ENCODE measurements around the gene FGD6.

FGD6 gene

GRCh38 chr12:95129115-95129514 is 88.2 kb downstream of the FGD6 start:
- Histone ChIP-seq H3K9me3 (replicated peaks in 1 of 2; ENCODE audit: control insufficient read depth in 2 of 2, insufficient read depth in 1 of 2, low read depth in 1 of 2, low read length in 2 of 2) (peaks cover 0 to 5% of the 10 kb centered on the region in 2 donors), H3K18ac (ENCODE audit: low read length) (no peak overlapping the region), H3K36me3 (replicated peaks in 1 of 2; ENCODE audit: control insufficient read depth in 2 of 2, insufficient read depth in 2 of 2, low read length in 2 of 2) (peaks cover 7 to 83% of the 10 kb centered on the region in 2 donors), H3K9ac (ENCODE audit: low read depth, low read length, poor library complexity) (no peak overlapping the region), H3K4me3 (ENCODE audit: low read length in 2 of 2) (no peak overlapping the region), H4K8ac (ENCODE audit: low read depth, low read length) (no peak overlapping the region), H2BK12ac (ENCODE audit: low read length) (no peak overlapping the region), H2BK5ac (ENCODE audit: low read length) (no peak overlapping the region), H2BK120ac (ENCODE audit: low read depth, low read length) (no peak overlapping the region), H3K23ac (ENCODE audit: low read depth, low read length, poor library complexity) (no peak overlapping the region), H3K4ac (ENCODE audit: low read length) (no peak overlapping the region), H3K79me1 (ENCODE audit: low read depth, low read length) (no peaks in the 10 kb centered on the region), H3K27me3 (ENCODE audit: control insufficient read depth in 3 of 3, insufficient read depth in 3 of 3, low read depth in 1 of 3, low read length in 3 of 3) (no peaks in the 10 kb centered on the region), H2AK5ac (ENCODE audit: low read depth, low read length) (no peak overlapping the region), H3K27ac (replicated peaks; ENCODE audit: low read length) (no peak overlapping the region), H3K14ac (ENCODE audit: low read length) (no peak overlapping the region), H2AFZ (ENCODE audit: low read length) (no peak overlapping the region), H4K91ac (ENCODE audit: low read depth, low read length, poor library complexity) (no peak overlapping the region), H3K4me2 (ENCODE audit: insufficient read depth, low read length, poor library complexity, severe bottlenecking) (no peak overlapping the region), H3K4me1 (ENCODE audit: control insufficient read depth in 2 of 2, insufficient read depth in 1 of 2, low read depth in 1 of 2, low read length in 2 of 2) (no peaks in the 10 kb centered on the region), H2BK15ac (ENCODE audit: low read length) (no peak overlapping the region)
- DNase-seq (ENCODE audit: low spot score), result no peak
- WGBS, 2 donors (ENCODE audit: extremely low coverage in 2 of 2, insufficient read length in 2 of 2, insufficient replicate concordance in 1 of 2), result no CpG with 5 or more reads among the region's 2 CpGs

- Histone ChIP-seq H3K14ac (ENCODE audit: low read length) (no peak overlapping the region), H2AK5ac (ENCODE audit: low read depth, low read length) (no peak overlapping the region), H3K27me3 (ENCODE audit: control insufficient read depth in 3 of 3, insufficient read depth in 3 of 3, low read depth in 1 of 3, low read length in 3 of 3) (no peaks in the 10 kb centered on the region), H3K79me1 (ENCODE audit: low read depth, low read length) (no peaks in the 10 kb centered on the region), H2AFZ (ENCODE audit: low read length) (no peak overlapping the region), H3K4me1 (ENCODE audit: control insufficient read depth in 2 of 2, insufficient read depth in 1 of 2, low read depth in 1 of 2, low read length in 2 of 2) (no peaks in the 10 kb centered on the region), H4K91ac (ENCODE audit: low read depth, low read length, poor library complexity) (no peak overlapping the region), H3K4ac (ENCODE audit: low read length) (no peak overlapping the region), H2BK5ac (ENCODE audit: low read length) (no peak overlapping the region), H3K4me2 (ENCODE audit: insufficient read depth, low read length, poor library complexity, severe bottlenecking) (no peak overlapping the region), H4K8ac (ENCODE audit: low read depth, low read length) (no peak overlapping the region), H2BK120ac (ENCODE audit: low read depth, low read length) (no peak overlapping the region), H3K18ac (ENCODE audit: low read length) (no peak overlapping the region), H3K9ac (ENCODE audit: low read depth, low read length, poor library complexity) (no peak overlapping the region), H3K4me3 (ENCODE audit: low read length in 2 of 2) (no peak overlapping the region), H2BK15ac (ENCODE audit: low read length) (no peak overlapping the region), H3K36me3 (replicated peaks in 1 of 2; ENCODE audit: control insufficient read depth in 2 of 2, insufficient read depth in 2 of 2, low read length in 2 of 2) (peaks cover 5 to 71% of the 10 kb centered on the region in 2 donors), H3K23ac (ENCODE audit: low read depth, low read length, poor library complexity) (no peak overlapping the region), H3K9me3 (replicated peaks in 1 of 2; ENCODE audit: control insufficient read depth in 2 of 2, insufficient read depth in 1 of 2, low read depth in 1 of 2, low read length in 2 of 2) (no peaks in the 10 kb centered on the region), H3K27ac (replicated peaks; ENCODE audit: low read length) (no peak overlapping the region), H2BK12ac (ENCODE audit: low read length) (no peak overlapping the region)
- no peak for DNase-seq (ENCODE audit: low spot score)
- WGBS, 2 donors (ENCODE audit: extremely low coverage in 2 of 2, insufficient read length in 2 of 2, insufficient replicate concordance in 1 of 2), result no CpG with 5 or more reads among the region's 3 CpGs
Observed at GRCh38 chr12:95126736-95127135, 90.5 kb downstream of the FGD6 start.

DNA sequence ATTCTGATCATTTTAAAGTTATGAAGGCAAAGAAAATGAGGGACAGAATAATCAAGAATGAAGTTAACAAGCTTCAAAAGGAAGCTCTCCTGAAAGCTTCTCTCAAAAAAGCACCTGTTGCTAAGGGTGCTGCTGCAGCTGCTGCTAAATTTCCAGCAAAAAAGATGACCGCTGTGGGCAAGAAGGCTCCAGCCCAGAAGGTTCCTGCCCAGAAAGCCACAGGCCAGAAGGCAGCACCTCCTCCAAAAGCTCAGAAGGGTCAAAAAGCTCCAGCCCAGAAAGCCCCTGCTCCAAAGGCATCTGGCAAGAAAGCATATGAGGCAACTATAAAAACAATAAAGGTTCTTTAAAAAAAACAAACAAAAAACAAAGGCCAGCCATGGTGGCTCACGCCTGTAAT is 91.2 kb downstream of the FGD6 start:
- H3K79me1 ChIP-seq (ENCODE audit: low read depth, low read length), result no peaks in the 10 kb centered on the region
- no peak for DNase-seq (ENCODE audit: low spot score)
- no peak overlapping the region for H2BK120ac ChIP-seq (ENCODE audit: low read depth, low read length)
- no peak overlapping the region for H4K8ac ChIP-seq (ENCODE audit: low read depth, low read length)
- no peak overlapping the region for H2BK5ac ChIP-seq (ENCODE audit: low read length)
- H2AK5ac ChIP-seq (ENCODE audit: low read depth, low read length), result no peak overlapping the region
- H3K9me3 ChIP-seq (replicated peaks in 1 of 2; ENCODE audit: control insufficient read depth in 2 of 2, insufficient read depth in 1 of 2, low read depth in 1 of 2, low read length in 2 of 2), result no peaks in the 10 kb centered on the region
- no peak overlapping the region for H2BK15ac ChIP-seq (ENCODE audit: low read length)
- no peak overlapping the region for H2AFZ ChIP-seq (ENCODE audit: low read length)
- H3K23ac ChIP-seq (ENCODE audit: low read depth, low read length, poor library complexity), result no peak overlapping the region
- H3K4ac ChIP-seq (ENCODE audit: low read length), result no peak overlapping the region
- H3K4me1 ChIP-seq (ENCODE audit: control insufficient read depth in 2 of 2, insufficient read depth in 1 of 2, low read depth in 1 of 2, low read length in 2 of 2), result no peaks in the 10 kb centered on the region
- H2BK12ac ChIP-seq (ENCODE audit: low read length), result no peak overlapping the region
- no peak overlapping the region for H3K18ac ChIP-seq (ENCODE audit: low read length)
- H3K4me3 ChIP-seq (ENCODE audit: low read length in 2 of 2), result no peak overlapping the region
- no peak overlapping the region for H3K27ac ChIP-seq (replicated peaks; ENCODE audit: low read length)
- H3K9ac ChIP-seq (ENCODE audit: low read depth, low read length, poor library complexity), result no peak overlapping the region
- no CpG with 5 or more reads among the region's 2 CpGs for WGBS, 2 donors (ENCODE audit: extremely low coverage in 2 of 2, insufficient read length in 2 of 2, insufficient replicate concordance in 1 of 2)
- no peak overlapping the region for H3K14ac ChIP-seq (ENCODE audit: low read length)
- H3K36me3 ChIP-seq (replicated peaks in 1 of 2; ENCODE audit: control insufficient read depth in 2 of 2, insufficient read depth in 2 of 2, low read length in 2 of 2), result peaks cover 5 to 65% of the 10 kb centered on the region in 2 donors
- H3K4me2 ChIP-seq (ENCODE audit: insufficient read depth, low read length, poor library complexity, severe bottlenecking), result no peak overlapping the region
- no peak overlapping the region for H4K91ac ChIP-seq (ENCODE audit: low read depth, low read length, poor library complexity)
- H3K27me3 ChIP-seq (ENCODE audit: control insufficient read depth in 3 of 3, insufficient read depth in 3 of 3, low read depth in 1 of 3, low read length in 3 of 3), result no peaks in the 10 kb centered on the region

GRCh38 chr12:95124106-95124505 is 93.2 kb downstream of the FGD6 start:
- H3K27me3 ChIP-seq (ENCODE audit: control insufficient read depth in 3 of 3, insufficient read depth in 3 of 3, low read depth in 1 of 3, low read length in 3 of 3), result no peaks in the 10 kb centered on the region
- no peak overlapping the region for H4K8ac ChIP-seq (ENCODE audit: low read depth, low read length)
- no peaks in the 10 kb centered on the region for H3K9me3 ChIP-seq (replicated peaks in 1 of 2; ENCODE audit: control insufficient read depth in 2 of 2, insufficient read depth in 1 of 2, low read depth in 1 of 2, low read length in 2 of 2)
- H3K18ac ChIP-seq (ENCODE audit: low read length), result no peak overlapping the region
- H3K4ac ChIP-seq (ENCODE audit: low read length), result no peak overlapping the region
- no peaks in the 10 kb centered on the region for H3K4me1 ChIP-seq (ENCODE audit: control insufficient read depth in 2 of 2, insufficient read depth in 1 of 2, low read depth in 1 of 2, low read length in 2 of 2)
- WGBS, 2 donors (ENCODE audit: extremely low coverage in 2 of 2, insufficient read length in 2 of 2, insufficient replicate concordance in 1 of 2), result no CpG with 5 or more reads among the region's 7 CpGs
- no peak overlapping the region for H3K4me2 ChIP-seq (ENCODE audit: insufficient read depth, low read length, poor library complexity, severe bottlenecking)
- no peak overlapping the region for H2AK5ac ChIP-seq (ENCODE audit: low read depth, low read length)
- no peak overlapping the region for H2BK120ac ChIP-seq (ENCODE audit: low read depth, low read length)
- no peak overlapping the region for H2BK15ac ChIP-seq (ENCODE audit: low read length)
- H3K79me1 ChIP-seq (ENCODE audit: low read depth, low read length), result no peaks in the 10 kb centered on the region
- H3K9ac ChIP-seq (ENCODE audit: low read depth, low read length, poor library complexity), result no peak overlapping the region
- no peak for DNase-seq (ENCODE audit: low spot score)
- H3K4me3 ChIP-seq (ENCODE audit: low read length in 2 of 2), result no peak overlapping the region
- no peak overlapping the region for H2BK12ac ChIP-seq (ENCODE audit: low read length)
- H2AFZ ChIP-seq (ENCODE audit: low read length), result no peak overlapping the region
- H3K36me3 ChIP-seq (replicated peaks in 1 of 2; ENCODE audit: control insufficient read depth in 2 of 2, insufficient read depth in 2 of 2, low read length in 2 of 2), result peaks cover 4 to 54% of the 10 kb centered on the region in 2 donors
- no peak overlapping the region for H4K91ac ChIP-seq (ENCODE audit: low read depth, low read length, poor library complexity)
- H3K27ac ChIP-seq (replicated peaks; ENCODE audit: low read length), result no peak overlapping the region
- no peak overlapping the region for H3K23ac ChIP-seq (ENCODE audit: low read depth, low read length, poor library complexity)
- H2BK5ac ChIP-seq (ENCODE audit: low read length), result no peak overlapping the region
- no peak overlapping the region for H3K14ac ChIP-seq (ENCODE audit: low read length)

Data from neuronal stem cell (in vitro differentiated cells).